Keratinocyte (primary cell): ENCODE results near the gene CUL4A. TPM values are rescaled to one million over a fixed set of nuclear protein-coding genes. Genes with fewer than 3 reads are reported as not detected.

ENCODE experiments used
- DNase-seq: peaks from one replicate; pipeline ENCODE4 v3.0.0-alpha.2; 2011; ENCODE audit warnings: low read depth, missing footprints, low spot score
- FAIRE-seq: peaks from 2 replicates; lab custom pipeline; 2011; peaks lifted over from hg19 to GRCh38; lab: Jason Lieb, UNC
- H2AFZ ChIP-seq: 2 replicates; pipeline ENCODE4 v1.6.0; 2012; ENCODE audit warnings: low read length, control low read depth, inconsistent platforms; ENCODE audit not compliant: control insufficient read depth
- H3K27ac ChIP-seq: 2 replicates; pipeline ENCODE4 v1.5.1; 2011; ENCODE audit warnings: low read length; ENCODE audit not compliant: control insufficient read depth, insufficient read depth
- H3K27me3 ChIP-seq: 3 replicates; pipeline ENCODE4 v1.6.0; 2011; ENCODE audit warnings: low read length; ENCODE audit not compliant: control insufficient read depth, insufficient read depth; ENCODE audit errors: extremely low read depth
- H3K36me3 ChIP-seq, 2 experiments: 2 replicates in 1 of 2; 3 replicates in 1 of 2; pipeline ENCODE4 v1.5.1; 2011; ENCODE audit warnings: low read length in 2 of 2, mild to moderate bottlenecking in 1 of 2; ENCODE audit not compliant: control insufficient read depth in 2 of 2, insufficient read depth in 2 of 2; ENCODE audit errors: extremely low read depth in 1 of 2
- H3K4me1 ChIP-seq: 3 replicates; pipeline ENCODE4 v1.5.1; 2011; ENCODE audit warnings: low read length; ENCODE audit not compliant: control insufficient read depth, insufficient read depth; ENCODE audit errors: extremely low read depth
- H3K4me2 ChIP-seq: 3 replicates; pipeline ENCODE4 v1.6.0; 2011; ENCODE audit warnings: low read depth, low read length; ENCODE audit not compliant: control insufficient read depth, insufficient read depth; ENCODE audit errors: extremely low read depth
- H3K4me3 ChIP-seq, 3 experiments: fragments of 200-600 bp in 1 of 3; sonication (generic) in 1 of 3; 2 replicates in 2 of 3; 3 replicates in 1 of 3; pipeline ENCODE4 v1.5.1; 2011 to 2016; ENCODE audit warnings: low read length in 3 of 3, mild to moderate bottlenecking in 3 of 3, control low read depth in 2 of 3, inconsistent platforms in 1 of 3, low read depth in 1 of 3, mixed read lengths in 1 of 3, mixed run types in 1 of 3, moderate library complexity in 1 of 3; ENCODE audit not compliant: control insufficient read depth in 2 of 3, insufficient read depth in 2 of 3; ENCODE audit errors: extremely low read depth in 1 of 3
- H3K79me2 ChIP-seq: 2 replicates; pipeline ENCODE4 v1.6.0; 2012; ENCODE audit warnings: low read length; ENCODE audit not compliant: control insufficient read depth, insufficient read depth
- H3K9ac ChIP-seq: 3 replicates; pipeline ENCODE4 v1.6.0; 2011; ENCODE audit warnings: low read length; ENCODE audit not compliant: control insufficient read depth, insufficient read depth; ENCODE audit errors: extremely low read depth
- H3K9me1 ChIP-seq: 3 replicates; pipeline ENCODE4 v1.6.0; 2011; ENCODE audit warnings: low read length; ENCODE audit not compliant: control insufficient read depth, insufficient read depth; ENCODE audit errors: extremely low read depth
- H3K9me3 ChIP-seq: 2 replicates; pipeline ENCODE4 v1.5.1; 2012; ENCODE audit warnings: low read depth, low read length; ENCODE audit not compliant: control insufficient read depth
- H4K20me1 ChIP-seq: 3 replicates; pipeline ENCODE4 v1.6.0; 2011; ENCODE audit warnings: low read length; ENCODE audit not compliant: control insufficient read depth, insufficient read depth; ENCODE audit errors: extremely low read depth
- EZH2 ChIP-seq: IDR thresholded peaks from one replicate; pipeline ENCODE4 v1.6.1; 2012; ENCODE audit warnings: inconsistent platforms, mild to moderate bottlenecking, low read length, moderate library complexity
- dilution Hi-C: fragments of 300-500 bp; cut with MboI; formaldehyde crosslinking; loops from one replicate; pipeline ENCODE4 v1.7.0; 2020; ENCODE audit warnings: low sequenced_read_pairs; ENCODE audit not compliant: extremely low pct_ligation_motif_present
- polyA plus RNA-seq, 5 experiments: library from polyadenylated mRNA; depleted of rRNA in 3 of 5; stranded (reverse) in 3 of 5; stranded (forward) in 1 of 5; unstranded in 1 of 5; fragments of >200 nt; gene quantifications; 1 replicate in 1 of 5; 2 replicates in 3 of 5; 3 replicates in 1 of 5; pipeline versions ENCODE4 v1.2.1 to v1.2.3, GENCODE V29; 2011 to 2012; ENCODE audit warnings: missing spikeins in 2 of 5, low read depth in 1 of 5, low replicate concordance in 1 of 5
- TF ChIP-seq, protein P1 (sequence below), 3 experiments: IDR thresholded peaks in 1 of 3; conservative IDR thresholded peaks in 1 of 3; optimal IDR thresholded peaks in 1 of 3; 2 replicates in 2 of 3; 3 replicates in 1 of 3; pipeline versions ENCODE3 to v1.5.1; 2011; ENCODE audit warnings: low read length in 3 of 3, mild to moderate bottlenecking in 3 of 3, moderate library complexity in 2 of 3, control low read depth in 1 of 3, inconsistent platforms in 1 of 3; ENCODE audit not compliant: insufficient read depth in 2 of 3; ENCODE audit errors: extremely low read depth in 1 of 3

The CUL4A gene
- polyA plus RNA-seq, 1 donor (not counting 4 experiments of a cell fraction or from before 2014, with no cell fraction given): 57.3 TPM

DNA sequence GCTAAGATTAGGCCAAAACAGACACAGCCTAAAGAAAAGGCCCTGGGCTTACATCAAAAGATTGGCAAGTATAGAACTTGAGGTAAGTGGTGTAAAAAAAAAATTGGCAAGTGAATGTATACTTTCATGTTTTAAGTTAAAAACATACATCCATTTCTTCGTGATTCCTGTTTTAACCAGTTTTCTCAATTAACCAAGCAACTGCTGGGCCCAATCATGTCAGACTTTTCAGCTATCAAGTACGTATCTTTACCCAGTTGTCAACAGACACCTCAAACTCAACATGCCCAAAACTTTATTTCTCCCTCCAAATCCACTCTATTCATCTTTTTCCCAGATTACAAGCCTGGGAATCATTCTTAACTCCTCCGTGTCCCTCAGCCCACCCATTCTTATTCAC is 2.0 kb upstream of the CUL4A start:
- Histone ChIP-seq H3K27me3 (no peaks in the 10 kb centered on the region), H2AFZ (no peak overlapping the region), H3K9ac (peak overlapping the region; percentile 97), H3K4me1 (peaks cover 32% of the 10 kb centered on the region), H4K20me1 (peaks cover 12% of the 10 kb centered on the region), H3K4me2 (peak overlapping the region; percentile 99), H3K27ac (peak overlapping the region; percentile 96), H3K79me2 (peaks cover 86% of the 10 kb centered on the region), H3K36me3 (peaks cover 6 to 21% of the 10 kb centered on the region in 2 experiments), H3K4me3 (peak overlapping the region; percentile 79 to 97 (median 90)), H3K9me1 (peaks cover 2% of the 10 kb centered on the region), H3K9me3 (no peaks in the 10 kb centered on the region)
- dilution Hi-C loops: no loop called here
- FAIRE-seq: no peak
- no peak for DNase-seq
- no peak for TF ChIP-seq EZH2
- TF ChIP-seq, protein P1, sequence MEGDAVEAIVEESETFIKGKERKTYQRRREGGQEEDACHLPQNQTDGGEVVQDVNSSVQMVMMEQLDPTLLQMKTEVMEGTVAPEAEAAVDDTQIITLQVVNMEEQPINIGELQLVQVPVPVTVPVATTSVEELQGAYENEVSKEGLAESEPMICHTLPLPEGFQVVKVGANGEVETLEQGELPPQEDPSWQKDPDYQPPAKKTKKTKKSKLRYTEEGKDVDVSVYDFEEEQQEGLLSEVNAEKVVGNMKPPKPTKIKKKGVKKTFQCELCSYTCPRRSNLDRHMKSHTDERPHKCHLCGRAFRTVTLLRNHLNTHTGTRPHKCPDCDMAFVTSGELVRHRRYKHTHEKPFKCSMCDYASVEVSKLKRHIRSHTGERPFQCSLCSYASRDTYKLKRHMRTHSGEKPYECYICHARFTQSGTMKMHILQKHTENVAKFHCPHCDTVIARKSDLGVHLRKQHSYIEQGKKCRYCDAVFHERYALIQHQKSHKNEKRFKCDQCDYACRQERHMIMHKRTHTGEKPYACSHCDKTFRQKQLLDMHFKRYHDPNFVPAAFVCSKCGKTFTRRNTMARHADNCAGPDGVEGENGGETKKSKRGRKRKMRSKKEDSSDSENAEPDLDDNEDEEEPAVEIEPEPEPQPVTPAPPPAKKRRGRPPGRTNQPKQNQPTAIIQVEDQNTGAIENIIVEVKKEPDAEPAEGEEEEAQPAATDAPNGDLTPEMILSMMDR (optimal IDR thresholded peaks at IDR 0.05 in 1 of 3, IDR thresholded peaks at IDR 0.05 in 1 of 3, conservative IDR thresholded peaks at IDR 0.05 in 1 of 3; ENCODE audit: extremely low read depth in 1 of 3, insufficient read depth in 2 of 3, low read length in 3 of 3): no peak

DNA sequence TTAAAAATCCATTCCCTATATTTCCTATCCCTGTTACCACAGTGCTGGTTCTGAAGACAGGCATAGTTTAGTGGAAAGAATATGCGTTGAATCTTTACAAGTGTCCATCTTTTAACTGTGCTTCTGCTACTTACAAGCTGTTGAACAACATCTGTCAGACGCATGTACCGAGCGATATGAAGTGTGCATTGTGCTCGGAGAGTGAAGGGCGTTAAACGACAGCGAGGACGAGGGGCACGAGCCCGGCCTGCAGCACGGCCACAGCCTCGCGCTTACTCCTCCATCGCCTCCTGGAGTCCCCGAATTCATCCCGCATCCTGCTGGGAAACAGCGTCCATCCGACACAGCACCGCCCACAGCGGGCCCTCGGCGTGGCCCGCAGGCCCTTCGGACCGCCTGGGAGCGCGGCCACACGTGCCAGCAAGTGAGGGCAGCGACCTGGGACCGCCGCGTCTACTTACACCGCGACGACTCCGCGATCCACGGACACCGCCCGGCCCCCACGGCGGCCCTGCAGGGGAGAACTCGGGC is 1.5 kb upstream of the CUL4A start:
- DNase-seq (no peak), FAIRE-seq (peak; percentile 75)
- peak overlapping the region; percentile 99 for H3K4me2 ChIP-seq
- H3K79me2 ChIP-seq: peaks cover 86% of the 10 kb centered on the region
- peaks cover 32% of the 10 kb centered on the region for H3K4me1 ChIP-seq
- H2AFZ ChIP-seq: peak overlapping the region; percentile 88
- peak overlapping the region; percentile 79 to 97 (median 90) for H3K4me3 ChIP-seq
- dilution Hi-C loops: no loop called here
- TF ChIP-seq, protein P1 (optimal IDR thresholded peaks at IDR 0.05 in 1 of 3, IDR thresholded peaks at IDR 0.05 in 1 of 3, conservative IDR thresholded peaks at IDR 0.05 in 1 of 3; ENCODE audit: extremely low read depth in 1 of 3, insufficient read depth in 2 of 3, low read length in 3 of 3): no peak
- no peak for TF ChIP-seq EZH2
- H3K9ac ChIP-seq: peak overlapping the region; percentile 97
- peak overlapping the region; percentile 96 for H3K27ac ChIP-seq
- H3K9me3 ChIP-seq: no peaks in the 10 kb centered on the region
- H3K9me1 ChIP-seq: peaks cover 2% of the 10 kb centered on the region
- no peaks in the 10 kb centered on the region for H3K27me3 ChIP-seq
- peaks cover 15% of the 10 kb centered on the region for H4K20me1 ChIP-seq
- H3K36me3 ChIP-seq: peaks cover 5 to 21% of the 10 kb centered on the region in 2 experiments
